GM21447 (cell line): ENCODE data around the gene PTPRQ.

ENCODE experiments used
- ATAC-seq: cut with Tn5 transposase; IDR thresholded peaks from one replicate; pipeline ENCODE4 v1.9.1; 2021; ENCODE audit not compliant: unreplicated experiment

The PTPRQ gene

GRCh38 chr12:80717856-80718255, 273.8 kb downstream of the PTPRQ start:
- no peak for ATAC-seq

GRCh38 chr12:80720516-80720915, 276.5 kb downstream of the PTPRQ start:
- ATAC-seq = no peak

- no peak for ATAC-seq
Measured at GRCh38 chr12:80721326-80721725, 277.3 kb downstream of the PTPRQ start.
